IMR-90 (cell line): Measurements from ENCODE around the gene APOL3. TPM values are rescaled to one million over a fixed set of nuclear protein-coding genes. Genes with fewer than 3 reads are reported as not detected.

ENCODE experiments used
- ATAC-seq: fragments of 200-7000 bp; cut with Tn5 transposase; 2 replicates; pipeline ENCODE4 v1.9.1; 2020; ENCODE audit warnings: low read depth, mild to moderate bottlenecking, moderate library complexity
- BruUV-seq: library from RNA; stranded (reverse); fragments of 400-500 nt; replicated peaks from 2 replicates; lab custom pipeline; 2021; lab: Mats Ljungman, UMichigan
- CTCF ChIA-PET: fragments of 300-600 bp; formaldehyde crosslinking; extraction: SDS; loops from one replicate; lab custom pipeline; 2021; ENCODE audit warnings: antibody characterized with exemption; lab: Yijun Ruan, JAX
- POLR2A ChIA-PET: fragments of 300-600 bp; sonication (Branson Sonifier 250); formaldehyde crosslinking; loops from one replicate; lab custom pipeline; 2022; ENCODE audit warnings: antibody characterized with exemption; ENCODE audit not compliant: unreplicated experiment; lab: Charles Lee
- DNase-seq: peaks from one replicate; pipeline ENCODE4 v3.0.0; 2013
- H2AFZ ChIP-seq: replicated peaks from 2 replicates; pipeline ENCODE3; 2013; ENCODE audit warnings: low read length, mild to moderate bottlenecking; ENCODE audit not compliant: poor library complexity
- H2AK5ac ChIP-seq: 2 replicates; pipeline ENCODE4 v1.6.1; 2013; ENCODE audit warnings: low read depth, low read length, inconsistent platforms
- H2AK9ac ChIP-seq: replicated peaks from 2 replicates; pipeline ENCODE3; 2013; ENCODE audit warnings: mild to moderate bottlenecking, low read depth, low read length, moderate library complexity; ENCODE audit not compliant: poor library complexity
- H2BK120ac ChIP-seq: 2 replicates; pipeline ENCODE4 v1.6.1; 2013; ENCODE audit warnings: low read depth, low read length, inconsistent platforms
- H2BK15ac ChIP-seq: 3 replicates; pipeline ENCODE4 v1.6.1; 2013; ENCODE audit warnings: low read depth, low read length, inconsistent platforms
- H2BK20ac ChIP-seq: 2 replicates; pipeline ENCODE4 v1.6.1; 2013; ENCODE audit warnings: low read depth, mild to moderate bottlenecking, inconsistent platforms, low read length, moderate library complexity
- H2BK5ac ChIP-seq: 2 replicates; pipeline ENCODE4 v1.6.1; 2013; ENCODE audit warnings: mild to moderate bottlenecking, low read depth, low read length, inconsistent platforms; ENCODE audit not compliant: poor library complexity, severe bottlenecking
- H3K14ac ChIP-seq: replicated peaks from 2 replicates; pipeline ENCODE4 v1.6.1; 2013; ENCODE audit warnings: low read depth, low read length, inconsistent platforms
- H3K18ac ChIP-seq: 2 replicates; pipeline ENCODE4 v1.6.1; 2013; ENCODE audit warnings: low read depth, low read length, control low read depth
- H3K23ac ChIP-seq: 2 replicates; pipeline ENCODE4 v1.6.1; 2013; ENCODE audit warnings: low read depth, low read length, inconsistent platforms
- H3K27ac ChIP-seq: 2 replicates; pipeline ENCODE4 v1.5.1; 2013; ENCODE audit warnings: mild to moderate bottlenecking, control low read depth, low read length; ENCODE audit not compliant: insufficient read depth
- H3K27me3 ChIP-seq: 2 replicates; pipeline ENCODE4 v1.6.1; 2013; ENCODE audit warnings: low read length; ENCODE audit not compliant: control insufficient read depth, insufficient read depth
- H3K36me3 ChIP-seq: 2 replicates; pipeline ENCODE4 v1.6.1; 2013; ENCODE audit warnings: low read length, mixed read lengths; ENCODE audit not compliant: control insufficient read depth, insufficient read depth
- H3K4ac ChIP-seq: 2 replicates; pipeline ENCODE4 v1.6.1; 2013; ENCODE audit warnings: low read depth, low read length, inconsistent platforms
- H3K4me1 ChIP-seq: 2 replicates; pipeline ENCODE4 v1.6.1; 2013; ENCODE audit warnings: low read length, mixed read lengths; ENCODE audit not compliant: control insufficient read depth, insufficient read depth
- H3K4me2 ChIP-seq: 2 replicates; pipeline ENCODE4 v1.6.1; 2013; ENCODE audit warnings: low read depth, mild to moderate bottlenecking, control low read depth, low read length, moderate library complexity
- H3K4me3 ChIP-seq: 2 replicates; pipeline ENCODE4 v1.5.1; 2013; ENCODE audit warnings: low read depth, mild to moderate bottlenecking, control low read depth, low read length, moderate library complexity; ENCODE audit not compliant: insufficient read depth
- H3K56ac ChIP-seq: 2 replicates; pipeline ENCODE4 v1.6.1; 2013; ENCODE audit warnings: low read length, inconsistent platforms; ENCODE audit not compliant: insufficient read depth; ENCODE audit errors: extremely low read depth
- H3K79me1 ChIP-seq, 2 experiments: 2 replicates each; pipeline ENCODE4 v1.6.1; 2013; ENCODE audit warnings: low read length in 2 of 2, inconsistent platforms in 1 of 2, low read depth in 1 of 2
- H3K9ac ChIP-seq: 2 replicates; pipeline ENCODE4 v1.6.1; 2013; ENCODE audit warnings: low read depth, low read length, control low read depth
- H3K9me1 ChIP-seq: 2 replicates; pipeline ENCODE4 v1.6.1; 2013; ENCODE audit warnings: low read length, inconsistent platforms; ENCODE audit not compliant: insufficient read depth
- H3K9me3 ChIP-seq: 2 replicates; pipeline ENCODE4 v1.6.1; 2013; ENCODE audit warnings: low read length; ENCODE audit not compliant: control insufficient read depth, insufficient read depth
- H4K20me1 ChIP-seq: 2 replicates; pipeline ENCODE4 v1.6.1; 2013; ENCODE audit warnings: low read length, inconsistent platforms; ENCODE audit not compliant: insufficient read depth
- H4K5ac ChIP-seq: 2 replicates; pipeline ENCODE4 v1.6.1; 2013; ENCODE audit warnings: mild to moderate bottlenecking, low read depth, low read length, control low read depth
- H4K8ac ChIP-seq, 2 experiments: 2 replicates each; pipeline ENCODE4 v1.6.1; 2013; ENCODE audit warnings: low read depth in 2 of 2, low read length in 2 of 2, control low read depth in 1 of 2, inconsistent platforms in 1 of 2
- H4K91ac ChIP-seq: 2 replicates; pipeline ENCODE4 v1.6.1; 2013; ENCODE audit warnings: low read depth, low read length, inconsistent platforms; ENCODE audit not compliant: insufficient read depth
- BHLHE40 ChIP-seq: fragments of 150-350 bp; IDR thresholded peaks from 2 replicates; pipeline ENCODE4 v1.6.1; 2016; ENCODE audit warnings: mild to moderate bottlenecking, low read depth, low read length
- CEBPB ChIP-seq: IDR thresholded peaks from 2 replicates; pipeline ENCODE4 v1.6.1; 2012; ENCODE audit warnings: low read depth, low read length, improper control_type of control experiment
- CHD1 ChIP-seq: IDR thresholded peaks from 2 replicates; pipeline ENCODE4 v1.6.1; 2012; ENCODE audit warnings: low read depth, low read length, improper control_type of control experiment
- CTCF ChIP-seq: conservative IDR thresholded peaks from 2 replicates; pipeline ENCODE4 v1.5.1; 2012; ENCODE audit warnings: mild to moderate bottlenecking, low read depth, low read length, improper control_type of control experiment
- ELK1 ChIP-seq: fragments of 150-350 bp; IDR thresholded peaks from 2 replicates; pipeline ENCODE4 v1.6.1; 2016; ENCODE audit warnings: low read depth, mild to moderate bottlenecking, low read length, moderate library complexity, borderline replicate concordance
- FOS ChIP-seq: fragments of 150-350 bp; IDR thresholded peaks from 2 replicates; pipeline ENCODE4 v1.6.1; 2016; ENCODE audit warnings: low read depth, low read length
- MAFK ChIP-seq: IDR thresholded peaks from 2 replicates; pipeline ENCODE4 v1.6.1; 2012; ENCODE audit warnings: low read depth, low read length, improper control_type of control experiment
- MAZ ChIP-seq: IDR thresholded peaks from 2 replicates; pipeline ENCODE4 v1.6.1; 2012; ENCODE audit warnings: low read depth, mild to moderate bottlenecking, low read length, improper control_type of control experiment, moderate library complexity, borderline replicate concordance
- MXI1 ChIP-seq: IDR thresholded peaks from 2 replicates; pipeline ENCODE4 v1.6.1; 2012; ENCODE audit warnings: low read depth, mild to moderate bottlenecking, low read length, moderate library complexity, borderline replicate concordance
- NFE2L2 ChIP-seq: fragments of 150-350 bp; IDR thresholded peaks from 2 replicates; pipeline ENCODE4 v1.6.1; 2016; ENCODE audit warnings: low read depth, mild to moderate bottlenecking, low read length
- POLR2A ChIP-seq: IDR thresholded peaks from 2 replicates; pipeline ENCODE4 v1.6.1; 2012; ENCODE audit warnings: mild to moderate bottlenecking, low read depth, low read length
- RAD21 ChIP-seq: IDR thresholded peaks from 2 replicates; pipeline ENCODE4 v1.6.1; 2012; ENCODE audit warnings: low read length, improper control_type of control experiment
- RCOR1 ChIP-seq: IDR thresholded peaks from 2 replicates; pipeline ENCODE4 v1.6.1; 2012; ENCODE audit warnings: mild to moderate bottlenecking, low read length, improper control_type of control experiment; ENCODE audit not compliant: insufficient replicate concordance
- RFX5 ChIP-seq: IDR thresholded peaks from 2 replicates; pipeline ENCODE4 v1.8.0; 2012; ENCODE audit warnings: low read depth, mild to moderate bottlenecking, low read length, moderate library complexity
- SMC3 ChIP-seq: fragments of 150-350 bp; IDR thresholded peaks from 2 replicates; pipeline ENCODE4 v1.6.1; 2016; ENCODE audit warnings: low read depth, mild to moderate bottlenecking, antibody characterized with exemption, low read length, moderate library complexity
- USF2 ChIP-seq: fragments of 150-350 bp; IDR thresholded peaks from 2 replicates; pipeline ENCODE4 v1.6.1; 2017; ENCODE audit warnings: mild to moderate bottlenecking, antibody characterized with exemption, low read length, low read depth
- WGBS, 2 experiments: methylation state at CpG; one replicate each; pipeline versions ENCODE4 v1.1.5 to v1.1.7; 2013; ENCODE audit warnings: missing lambda C conversion rate in 2 of 2; ENCODE audit not compliant: insufficient read length in 1 of 2; ENCODE audit errors: extremely low coverage in 2 of 2; 5-methylcytosine and 5-hydroxymethylcytosine counted together
- dilution Hi-C: fragments of 300-500 bp; cut with HindIII; formaldehyde crosslinking; loops from one replicate; pipeline ENCODE4 v1.14.3; 2018; ENCODE audit warnings: low sequenced_read_pairs; ENCODE audit not compliant: unreplicated experiment
- in situ Hi-C: fragments of 300-500 bp; cut with MboI; formaldehyde crosslinking; loops from 3 replicates; pipeline ENCODE4 v1.14.3; 2019; ENCODE audit warnings: low sequenced_read_pairs, inconsistent platforms, mixed read lengths
- intact Hi-C: fragments of 100-400 bp; cut with micrococcal nuclease; formaldehyde crosslinking; loops from 2 replicates; pipeline ENCODE4 v1.10.0; 2022
- polyA plus RNA-seq, 3 experiments: library from polyadenylated mRNA; depleted of rRNA; stranded (reverse); fragments of >200 nt; gene quantifications; 2 replicates each; pipeline ENCODE4 v1.2.3, GENCODE V29; 2012; ENCODE audit warnings: low replicate concordance in 1 of 3
- total RNA-seq: library from RNA; depleted of rRNA; stranded (reverse); fragments of >200 nt; gene quantifications from 2 replicates; pipeline ENCODE4 v1.2.3, GENCODE V29; 2012

Gene APOL3
- total and polyA plus RNA-seq, 2 of the 4 experiments (the other 2 are of a cell fraction), result 1.4 to 2.3 TPM

GRCh38 chr22:36100134-36100824, 60.3 kb downstream of the APOL3 start:
- Histone ChIP-seq H3K4me2 (no peak overlapping the region), H2AK9ac (no peak overlapping the region), H3K14ac (no peak overlapping the region), H3K27me3 (no peaks in the 10 kb centered on the region; the same call in 1 of the 2 replicates), H3K9me3 (no peaks in the 10 kb centered on the region; the same call in 1 of the 2 replicates), H3K4me3 (no peak overlapping the region), H3K9ac (no peak overlapping the region), H3K4ac (no peak overlapping the region), H3K27ac (no peak overlapping the region), H2BK15ac (no peak overlapping the region), H3K4me1 (no peaks in the 10 kb centered on the region), H2BK20ac (no peak overlapping the region), H3K79me1 (no peaks in the 10 kb centered on the region), H2AFZ (no peak overlapping the region), H4K20me1 (no peaks in the 10 kb centered on the region), H3K18ac (no peak overlapping the region), H2BK5ac (no peak overlapping the region), H4K5ac (no peak overlapping the region), H3K23ac (no peak overlapping the region), H2BK120ac (no peak overlapping the region), H3K36me3 (no peaks in the 10 kb centered on the region), H3K56ac (no peak overlapping the region), H2AK5ac (no peak overlapping the region), H4K8ac (no peak overlapping the region), H4K91ac (no peak overlapping the region), H3K9me1 (no peaks in the 10 kb centered on the region)
- dilution Hi-C loops, result no loop called here
- intact Hi-C loops, result no loop called here
- no peak for DNase-seq
- no TSS peak for BruUV-seq
- ATAC-seq, result no peak
- TF ChIP-seq MAFK (no peak), MAZ (no peak), NFE2L2 (no peak), FOS (no peak), SMC3 (no peak), CTCF (no peak), RFX5 (no peak), RCOR1 (no peak), MXI1 (no peak), POLR2A (no peak), CEBPB (no peak), RAD21 (no peak), USF2 (no peak), CHD1 (no peak), BHLHE40 (no peak), ELK1 (no peak)
- CTCF ChIA-PET, result no interaction called here
- POLR2A ChIA-PET, result no interaction called here
- WGBS, 2 experiments, result no CpG with 5 or more reads among the region's 9 CpGs
- in situ Hi-C loops, result no loop called here
